Nephron (organoid): ENCODE results near the gene GMPPA.

Experiments used
- H3K27ac Mint-ChIP-seq, 3 experiments: 2 replicates each; pipeline ENCODE4 v1.8.0; 2020; ENCODE audit warnings: mixed read lengths in 3 of 3, mild to moderate bottlenecking in 2 of 3, moderate library complexity in 1 of 3
- H3K27me3 Mint-ChIP-seq: 2 replicates; pipeline ENCODE4 v1.8.0; 2021; ENCODE audit warnings: low read depth, mild to moderate bottlenecking, moderate library complexity, mixed read lengths
- H3K36me3 Mint-ChIP-seq: 2 replicates; pipeline ENCODE4 v1.8.0; 2020; ENCODE audit warnings: low read depth, mixed read lengths
- H3K4me1 Mint-ChIP-seq: 2 replicates; pipeline ENCODE4 v1.8.0; 2020; ENCODE audit warnings: mixed read lengths
- H3K4me3 Mint-ChIP-seq, 3 experiments: 2 replicates each; pipeline ENCODE4 v1.8.0; 2020; ENCODE audit warnings: mild to moderate bottlenecking in 3 of 3, mixed read lengths in 3 of 3, moderate library complexity in 2 of 3
- H3K9me3 Mint-ChIP-seq: 2 replicates; pipeline ENCODE4 v1.8.0; 2020; ENCODE audit warnings: mixed read lengths
- CTCF ChIP-seq, 3 experiments: fragments of 200-600 bp; sonication (generic); IDR thresholded peaks; one replicate each; pipeline ENCODE4 v1.5.0; 2021; ENCODE audit warnings: antibody characterized with exemption in 3 of 3; ENCODE audit not compliant: unreplicated experiment in 3 of 3

Gene GMPPA

GRCh38 chr2:219475697-219476651, 22.7 kb upstream of the GMPPA start:
- TF ChIP-seq CTCF (IDR thresholded peaks at IDR 0.05; ENCODE audit: unreplicated experiment in 3 of 3), result peak; percentile 87 to 92 (median 91)
- peak overlapping the region; percentile 66 to 76 (median 73) for H3K4me3 Mint-ChIP-seq
- peaks cover 22% of the 10 kb centered on the region for H3K4me1 Mint-ChIP-seq
- H3K9me3 Mint-ChIP-seq, result no peaks in the 10 kb centered on the region
- peaks cover 15% of the 10 kb centered on the region for H3K27me3 Mint-ChIP-seq
- H3K27ac Mint-ChIP-seq, result peak overlapping the region; percentile 36 to 83 (median 54)
- H3K36me3 Mint-ChIP-seq, result no peaks in the 10 kb centered on the region

- TF ChIP-seq CTCF (IDR thresholded peaks at IDR 0.05; ENCODE audit: unreplicated experiment in 3 of 3), result no peak
- peaks cover 20% of the 10 kb centered on the region for H3K27me3 Mint-ChIP-seq
- peak overlapping the region; percentile 54 to 83 (median 72) for H3K27ac Mint-ChIP-seq
- peaks cover 22% of the 10 kb centered on the region for H3K4me1 Mint-ChIP-seq
- no peaks in the 10 kb centered on the region for H3K9me3 Mint-ChIP-seq
- H3K36me3 Mint-ChIP-seq, result no peaks in the 10 kb centered on the region
- H3K4me3 Mint-ChIP-seq, result peak overlapping the region; percentile 66 to 76 (median 73)
Measured at GRCh38 chr2:219476652-219477151, 22.0 kb upstream of the GMPPA start.

- Mint-ChIP-seq H3K4me3 (peak overlapping the region; percentile 66 to 76 (median 73)), H3K9me3 (no peaks in the 10 kb centered on the region), H3K4me1 (peaks cover 22% of the 10 kb centered on the region), H3K27ac (peak overlapping the region; percentile 54 to 83 (median 72)), H3K27me3 (peaks cover 25% of the 10 kb centered on the region), H3K36me3 (no peaks in the 10 kb centered on the region)
- no peak for TF ChIP-seq CTCF (IDR thresholded peaks at IDR 0.05; ENCODE audit: unreplicated experiment in 3 of 3)
Measured at GRCh38 chr2:219477179-219477578, 21.5 kb upstream of the GMPPA start.

- no peak for TF ChIP-seq CTCF (IDR thresholded peaks at IDR 0.05; ENCODE audit: unreplicated experiment in 3 of 3)
- peaks cover 22% of the 10 kb centered on the region for H3K4me1 Mint-ChIP-seq
- H3K36me3 Mint-ChIP-seq, result no peaks in the 10 kb centered on the region
- H3K27me3 Mint-ChIP-seq, result peaks cover 29% of the 10 kb centered on the region
- no peak overlapping the region for H3K27ac Mint-ChIP-seq
- H3K9me3 Mint-ChIP-seq, result no peaks in the 10 kb centered on the region
- peak overlapping the region in 1 of 3 experiments; percentile 19 for H3K4me3 Mint-ChIP-seq
Measured at GRCh38 chr2:219477815-219478214, 20.9 kb upstream of the GMPPA start.

GRCh38 chr2:219478916-219479315, 19.8 kb upstream of the GMPPA start:
- Mint-ChIP-seq H3K27ac (peak overlapping the region in 2 of 3 experiments; percentile 26 to 29), H3K36me3 (no peaks in the 10 kb centered on the region), H3K9me3 (no peaks in the 10 kb centered on the region), H3K4me3 (no peak overlapping the region), H3K27me3 (peaks cover 35% of the 10 kb centered on the region), H3K4me1 (peaks cover 22% of the 10 kb centered on the region)
- no peak for TF ChIP-seq CTCF (IDR thresholded peaks at IDR 0.05; ENCODE audit: unreplicated experiment in 3 of 3)
